Small intestine (tissue), 7 donors: ENCODE measurements around the gene TWIST2. TPM values are rescaled to one million over a fixed set of nuclear protein-coding genes. Genes with fewer than 3 reads are reported as not detected.

Experiments used
- DNase-seq, 2 donors: peaks; one replicate each; pipeline versions ENCODE4 v3.0.0 to v3.0.0-alpha.2; 2013
- FAIRE-seq: peaks from 2 replicates; lab custom pipeline; 2012; peaks lifted over from hg19 to GRCh38; lab: Jason Lieb, UNC
- H3K27ac ChIP-seq, 3 donors: one replicate each; pipeline ENCODE4 v1.5.1; 2013; ENCODE audit warnings: low read length in 2 of 3, mild to moderate bottlenecking in 2 of 3, control low read depth in 1 of 3, inconsistent platforms in 1 of 3, low read depth in 1 of 3, moderate library complexity in 1 of 3
- H3K27me3 ChIP-seq, 3 donors: one replicate each; pipeline ENCODE4 v1.6.1; 2013; ENCODE audit warnings: low read length in 3 of 3, inconsistent platforms in 1 of 3; ENCODE audit not compliant: control insufficient read depth in 3 of 3, insufficient read depth in 3 of 3
- H3K36me3 ChIP-seq, 3 donors: one replicate each; pipeline ENCODE4 v1.6.1; 2013; ENCODE audit warnings: low read length in 3 of 3, inconsistent platforms in 1 of 3, low read depth in 1 of 3, mild to moderate bottlenecking in 1 of 3, moderate library complexity in 1 of 3; ENCODE audit not compliant: control insufficient read depth in 3 of 3, insufficient read depth in 2 of 3
- H3K4me1 ChIP-seq, 3 donors: one replicate each; pipeline ENCODE4 v1.6.1; 2013; ENCODE audit warnings: low read length in 2 of 3, inconsistent platforms in 1 of 3, low read depth in 1 of 3, mild to moderate bottlenecking in 1 of 3, moderate library complexity in 1 of 3; ENCODE audit not compliant: control insufficient read depth in 3 of 3, insufficient read depth in 2 of 3
- H3K4me3 ChIP-seq, 3 donors: one replicate each; pipeline ENCODE4 v1.5.1; 2013; ENCODE audit warnings: low read length in 3 of 3, control low read depth in 1 of 3, inconsistent platforms in 1 of 3, low read depth in 1 of 3, mild to moderate bottlenecking in 1 of 3, moderate library complexity in 1 of 3
- H3K9me3 ChIP-seq, 2 donors: one replicate each; pipeline ENCODE4 v1.6.1; 2013; ENCODE audit warnings: low read depth in 1 of 2, low read length in 1 of 2; ENCODE audit not compliant: control insufficient read depth in 2 of 2, insufficient read depth in 1 of 2
- WGBS, 3 donors: extraction: QIAGEN DNeasy Blood & Tissue Kit; methylation state at CpG; one replicate each; pipeline ENCODE4 v1.1.7; 2013; 5-methylcytosine and 5-hydroxymethylcytosine counted together
- polyA plus RNA-seq, 4 donors: library from polyadenylated mRNA; stranded (reverse) in 3 of 4; unstranded in 1 of 4; fragments of 200-250 nt in 3 of 4; fragments of 120-200 nt in 1 of 4; gene quantifications; one replicate each; pipeline versions ENCODE4 v1.2.1 to v1.2.3, GENCODE V29; 2013
- donor health status: healthy with polysubstance abuse.
- donor health status: control.
- donor health status: control.
- donor health status: Bipolar disorder and iron deficiency.
- donor health status: healthy.

Gene TWIST2
- polyA plus RNA-seq, 4 donors, result 1.7 to 7.9 (median 3.0) TPM; not detected in 1

DNA sequence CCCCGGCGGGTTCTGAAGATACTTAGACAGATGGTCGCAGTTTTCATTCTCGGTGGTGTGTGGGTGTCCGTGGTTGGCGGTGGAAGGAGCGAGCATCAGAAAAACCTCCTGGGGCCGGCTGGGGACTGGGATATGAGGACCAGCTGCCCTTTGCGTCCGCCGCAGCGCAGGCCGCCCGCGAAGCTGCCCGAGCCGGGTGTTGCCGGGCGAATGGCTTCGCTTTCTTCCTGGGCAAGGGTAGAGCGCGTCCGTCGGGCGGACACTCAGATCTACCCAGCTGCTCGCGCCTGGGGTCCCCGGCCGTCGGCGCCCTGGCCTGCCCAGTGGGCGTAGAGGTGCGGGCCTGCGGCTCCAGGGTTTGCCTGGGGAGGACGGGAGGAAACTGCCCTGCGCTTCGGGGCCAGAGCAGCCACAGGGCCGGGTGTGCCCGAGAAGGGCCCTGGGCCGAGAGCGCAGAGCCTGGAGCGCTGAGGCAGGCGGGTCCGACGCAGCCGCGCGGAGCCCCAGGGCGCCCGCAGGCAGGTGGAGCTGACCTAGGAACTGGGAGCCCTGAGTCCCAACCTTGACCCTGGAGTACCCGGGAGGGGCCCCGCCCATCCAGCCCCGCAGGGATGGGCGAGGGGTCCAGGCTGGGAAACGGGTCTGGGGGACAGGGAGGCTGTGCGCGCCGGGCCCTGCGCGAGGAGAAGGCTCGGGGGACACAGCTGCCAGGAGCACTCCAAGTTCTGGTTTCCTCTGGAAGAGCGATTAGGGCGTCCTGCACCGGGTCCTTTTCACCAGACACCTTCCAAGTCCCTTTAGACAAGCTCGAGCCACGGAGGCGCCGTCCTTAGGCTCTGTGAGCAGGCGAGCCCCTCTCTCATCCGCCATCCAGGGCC is 1.3 kb downstream of the TWIST2 start:
- FAIRE-seq (no peak), DNase-seq (peak in 1 of 2 donors; percentile 18)
- peaks cover 12 to 47% (median 38%) of the 10 kb centered on the region in 3 donors for H3K27me3 ChIP-seq
- peak overlapping the region in 2 of 3 donors; percentile 26 to 45 for H3K4me3 ChIP-seq
- WGBS, 3 donors, result 5 to 15% (median 9%) methylated on average over 64 to 70 of the region's 70 CpGs
- H3K9me3 ChIP-seq, result peaks cover 0 to 1% of the 10 kb centered on the region in 2 donors
- no peaks in the 10 kb centered on the region for H3K36me3 ChIP-seq
- H3K27ac ChIP-seq, result peak overlapping the region in 1 of 3 donors; percentile 4
- H3K4me1 ChIP-seq, result no peaks in the 10 kb centered on the region

DNA sequence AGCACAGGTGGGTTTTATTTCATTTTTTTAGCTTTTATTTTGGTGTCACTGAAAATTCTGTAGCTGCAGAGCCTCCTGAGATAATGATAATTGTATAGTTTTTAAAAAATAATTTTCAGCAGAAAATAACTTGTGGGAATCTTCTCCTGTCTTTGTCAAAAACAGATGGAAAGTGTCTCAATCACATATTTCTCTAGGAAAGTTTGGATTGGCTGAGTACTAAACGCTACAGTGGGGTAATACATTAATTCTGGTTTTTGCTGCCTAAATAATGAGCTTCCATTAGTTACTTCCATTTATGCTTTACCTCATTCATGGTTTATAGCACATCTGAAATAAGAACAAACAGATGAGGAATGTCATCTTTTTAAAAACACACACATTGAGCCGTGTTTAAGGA is 2.2 kb downstream of the TWIST2 start:
- no peak for FAIRE-seq
- no peak for DNase-seq
- Histone ChIP-seq H3K27me3 (peaks cover 14 to 41% (median 38%) of the 10 kb centered on the region in 3 donors), H3K4me3 (peak overlapping the region in 1 of 3 donors; percentile 45), H3K27ac (no peak overlapping the region), H3K36me3 (no peaks in the 10 kb centered on the region), H3K4me1 (no peaks in the 10 kb centered on the region), H3K9me3 (peaks cover 0 to 1% of the 10 kb centered on the region in 2 donors)
- WGBS, 3 donors, result 61 to 71% (median 65%) methylated on average over 2 of the region's 2 CpGs

DNA sequence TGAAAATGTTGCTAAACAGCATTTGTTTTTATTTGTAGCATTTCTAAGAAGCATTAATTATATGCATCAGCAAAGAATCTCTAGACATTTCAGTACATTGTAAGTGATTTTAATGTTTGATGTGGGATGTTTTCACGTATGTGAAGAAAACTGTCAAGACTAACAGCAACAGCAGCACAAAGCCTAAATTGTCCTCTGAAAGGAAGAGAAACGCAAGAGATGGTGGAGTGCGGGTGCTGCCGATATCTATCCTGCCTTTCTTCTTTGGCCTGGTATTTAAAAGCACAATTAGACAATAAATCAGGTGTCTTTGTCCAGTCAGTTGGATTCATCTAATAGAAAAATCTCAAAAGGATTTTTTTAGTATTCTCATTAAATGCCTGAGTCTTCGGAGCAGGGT is 3.1 kb downstream of the TWIST2 start:
- Histone ChIP-seq H3K27me3 (peaks cover 14 to 34% (median 32%) of the 10 kb centered on the region in 3 donors), H3K9me3 (peaks cover 0 to 1% of the 10 kb centered on the region in 2 donors), H3K36me3 (no peaks in the 10 kb centered on the region), H3K4me1 (no peaks in the 10 kb centered on the region), H3K27ac (no peak overlapping the region), H3K4me3 (no peak overlapping the region)
- DNase-seq, result no peak
- 62 to 76% (median 66%) methylated on average over 5 of the region's 5 CpGs for WGBS, 3 donors
- FAIRE-seq, result no peak

DNA sequence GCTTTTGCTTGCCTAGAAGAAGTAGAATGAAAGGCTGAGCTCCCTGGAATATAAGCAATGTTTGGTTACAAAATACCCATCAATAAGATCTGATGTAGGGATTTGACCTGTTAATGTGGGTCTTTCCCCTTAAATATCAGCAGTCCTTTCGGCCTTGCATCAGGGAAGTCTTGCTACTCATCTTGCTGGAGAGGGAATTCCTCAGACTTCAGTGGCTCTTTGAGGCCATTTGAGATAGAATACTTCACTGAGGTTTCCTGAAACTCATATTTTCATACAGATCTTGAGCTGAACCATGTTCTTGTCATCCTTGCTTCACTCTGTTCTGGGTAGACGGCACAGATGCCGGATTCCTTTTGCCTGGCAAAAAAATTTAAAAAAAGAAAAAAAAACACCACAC is 3.9 kb downstream of the TWIST2 start:
- no peaks in the 10 kb centered on the region for H3K36me3 ChIP-seq
- no peak overlapping the region for H3K27ac ChIP-seq
- peaks cover 10 to 27% (median 25%) of the 10 kb centered on the region in 3 donors for H3K27me3 ChIP-seq
- DNase-seq, result no peak
- no peaks in the 10 kb centered on the region for H3K4me1 ChIP-seq
- H3K4me3 ChIP-seq, result no peak overlapping the region
- 65 to 79% (median 74%) methylated on average over 3 of the region's 3 CpGs for WGBS, 3 donors
- H3K9me3 ChIP-seq, result peaks cover 0 to 1% of the 10 kb centered on the region in 2 donors
- FAIRE-seq, result no peak

DNA sequence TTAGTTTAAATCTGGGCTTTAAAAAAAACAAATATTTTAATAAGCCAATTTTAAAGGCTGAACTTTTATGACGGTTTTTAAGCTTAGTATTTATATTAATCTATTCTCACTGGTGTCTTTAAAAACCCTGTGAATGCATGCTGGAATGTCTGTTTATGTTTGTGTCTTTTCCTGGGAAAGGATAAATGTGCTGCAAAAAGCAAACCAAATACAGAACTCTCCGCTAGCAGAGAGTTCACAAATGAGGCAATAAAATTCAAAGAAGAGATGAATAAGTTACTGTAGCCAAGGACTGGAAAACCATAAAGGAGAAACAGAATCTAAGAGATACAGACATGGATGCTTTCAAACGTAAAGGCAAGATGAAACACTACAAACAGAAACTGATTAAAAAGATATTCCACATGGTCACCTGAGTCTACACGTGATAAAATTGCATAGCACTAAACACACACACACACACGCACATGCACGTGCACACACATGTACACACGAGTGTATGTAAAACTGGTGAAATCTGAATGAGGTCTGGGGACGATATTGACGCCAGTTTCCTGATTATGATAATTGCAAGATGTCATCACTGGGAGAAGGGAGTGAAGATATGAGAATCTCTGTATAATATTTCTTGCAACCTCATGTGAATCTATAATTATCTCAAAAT is 4.5 kb downstream of the TWIST2 start:
- WGBS, 3 donors, result 32 to 59% (median 36%) methylated on average over 9 of the region's 9 CpGs
- no peaks in the 10 kb centered on the region for H3K4me1 ChIP-seq
- DNase-seq (no peak), FAIRE-seq (no peak)
- H3K4me3 ChIP-seq, result no peak overlapping the region
- H3K27ac ChIP-seq, result no peak overlapping the region
- peaks cover 10 to 23% (median 19%) of the 10 kb centered on the region in 3 donors for H3K27me3 ChIP-seq
- H3K9me3 ChIP-seq, result no peaks in the 10 kb centered on the region
- no peaks in the 10 kb centered on the region for H3K36me3 ChIP-seq

DNA sequence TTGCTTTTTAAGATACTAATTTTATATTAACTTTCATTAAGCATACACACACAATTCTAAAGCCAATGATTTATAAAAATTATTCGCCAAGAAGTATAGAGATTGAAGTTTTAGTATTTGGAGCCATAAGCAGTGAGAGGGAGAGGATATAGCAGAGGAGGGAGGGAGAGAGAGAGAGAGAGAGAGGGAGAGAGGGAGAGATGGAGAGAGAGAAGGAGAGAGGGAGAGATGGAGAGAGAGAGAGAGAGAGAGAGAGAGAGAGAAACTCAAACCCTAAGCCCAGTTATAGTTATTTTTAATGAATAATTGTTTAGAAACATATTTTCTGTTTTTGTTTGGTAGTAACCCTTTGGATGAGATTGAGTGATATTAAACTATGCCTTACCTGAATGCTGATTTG is 5.3 kb downstream of the TWIST2 start:
- DNase-seq, result no peak
- H3K4me1 ChIP-seq, result no peaks in the 10 kb centered on the region
- H3K27me3 ChIP-seq, result peaks cover 10 to 17% (median 13%) of the 10 kb centered on the region in 3 donors
- H3K27ac ChIP-seq, result no peak overlapping the region
- WGBS, 3 donors, result 76 to 91% (median 91%) methylated on average over 1 of the region's 1 CpG
- no peaks in the 10 kb centered on the region for H3K36me3 ChIP-seq
- no peaks in the 10 kb centered on the region for H3K9me3 ChIP-seq
- no peak for FAIRE-seq
- H3K4me3 ChIP-seq, result no peak overlapping the region

DNA sequence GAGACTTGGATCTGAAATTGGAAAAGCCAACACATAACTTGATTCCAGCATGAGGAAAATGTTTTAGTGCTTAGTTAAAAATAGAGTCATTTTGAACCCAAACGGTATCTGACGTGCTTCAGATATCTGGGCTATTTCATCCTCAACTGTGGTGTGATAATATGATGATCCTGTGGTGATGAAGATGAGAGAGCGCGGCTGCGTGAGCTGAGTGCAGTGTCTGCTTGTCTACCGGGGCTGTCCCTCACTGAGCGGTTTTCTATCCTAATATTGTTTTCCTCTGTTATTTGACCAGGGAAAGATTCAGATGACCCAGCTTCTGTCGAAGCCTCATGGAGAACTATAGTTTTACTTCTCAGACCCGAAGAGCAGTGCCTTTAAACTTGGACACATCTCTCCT is 5.8 kb downstream of the TWIST2 start:
- Histone ChIP-seq H3K4me3 (no peak overlapping the region), H3K27me3 (peaks cover 6 to 13% (median 8%) of the 10 kb centered on the region in 3 donors), H3K36me3 (no peaks in the 10 kb centered on the region), H3K9me3 (no peaks in the 10 kb centered on the region), H3K4me1 (no peaks in the 10 kb centered on the region), H3K27ac (no peak overlapping the region)
- FAIRE-seq (no peak), DNase-seq (no peak)
- 81 to 84% (median 81%) methylated on average over 9 of the region's 9 CpGs for WGBS, 3 donors

DNA sequence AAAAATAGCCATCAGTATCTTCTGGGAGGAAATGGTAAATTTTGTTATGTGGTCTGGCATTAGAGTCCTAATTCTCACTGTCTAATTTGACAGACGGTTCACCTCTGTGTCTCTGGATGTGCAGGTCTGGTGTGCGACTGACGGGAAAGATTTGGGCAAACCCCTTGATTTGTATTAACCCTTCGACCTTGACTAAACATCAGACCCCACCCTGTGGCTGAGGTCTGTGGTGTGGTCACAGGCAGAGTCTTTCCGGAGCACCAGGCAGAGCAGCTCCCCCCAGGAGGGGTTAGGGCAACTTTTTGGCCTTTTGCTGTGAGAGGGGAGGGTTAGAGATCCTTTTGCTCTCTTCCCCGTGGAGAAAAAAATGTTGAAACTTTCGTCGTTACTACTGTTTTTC is 6.4 kb downstream of the TWIST2 start:
- H3K4me3 ChIP-seq, result no peak overlapping the region
- H3K27me3 ChIP-seq, result peaks cover 3 to 8% (median 4%) of the 10 kb centered on the region in 3 donors
- H3K36me3 ChIP-seq, result no peaks in the 10 kb centered on the region
- no peaks in the 10 kb centered on the region for H3K4me1 ChIP-seq
- FAIRE-seq (no peak), DNase-seq (no peak)
- WGBS, 3 donors, result 64 to 72% (median 66%) methylated on average over 8 of the region's 8 CpGs
- no peak overlapping the region for H3K27ac ChIP-seq
- no peaks in the 10 kb centered on the region for H3K9me3 ChIP-seq
